ENCODE measurements around the gene ABCB1.
A peak's percentile ranks its signal among the peaks of the same experiment; 100 is the strongest.
"Not testable (repeated sequence)": the region's sequence is repeated elsewhere in the genome, so short reads cannot be mapped to it uniquely, and the experiment has no call there.

The ABCB1 gene

DNA sequence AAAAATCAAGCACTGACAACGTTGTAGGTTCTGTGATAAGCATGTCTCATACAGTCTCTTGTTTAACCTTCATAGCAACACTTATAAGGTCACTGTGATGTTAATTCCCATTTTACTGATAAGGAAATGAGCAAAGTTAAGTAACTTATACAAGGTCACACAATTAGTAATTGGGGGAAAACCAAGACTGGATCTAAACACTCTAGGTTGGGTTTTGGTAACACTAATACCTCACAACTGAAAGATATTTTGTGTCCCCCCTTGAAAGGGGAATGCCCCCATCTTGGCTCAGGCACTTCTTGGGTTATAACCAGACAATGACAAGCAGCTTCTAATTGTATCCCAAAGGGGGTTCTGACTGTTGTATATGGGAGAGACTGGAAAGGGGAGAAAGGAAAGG is 89.2 kb downstream of the ABCB1 start:
- no peak for DNase-seq

DNA sequence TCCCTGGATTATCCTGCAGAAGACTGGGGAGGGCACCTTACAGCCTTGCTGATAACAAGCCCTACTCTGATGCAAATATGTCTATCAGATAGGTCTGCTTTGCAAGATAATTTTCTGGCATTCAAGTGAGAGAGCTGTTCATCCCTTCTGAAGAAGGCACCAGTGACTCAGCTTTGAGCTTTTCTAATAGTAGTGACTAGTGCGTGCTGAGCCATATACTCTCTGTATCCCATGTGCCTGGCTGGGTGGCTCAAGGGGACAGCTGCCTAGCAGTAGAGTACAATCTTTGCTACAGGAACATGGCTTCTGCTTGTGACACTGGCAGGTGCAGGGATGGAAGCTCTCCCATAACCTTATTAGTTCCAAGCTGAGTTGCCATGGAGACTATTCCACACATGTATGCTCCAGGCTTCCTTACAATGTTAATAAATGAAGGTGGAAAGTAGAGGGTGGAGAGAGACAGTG is 90.2 kb downstream of the ABCB1 start:
- no peak for DNase-seq

DNA sequence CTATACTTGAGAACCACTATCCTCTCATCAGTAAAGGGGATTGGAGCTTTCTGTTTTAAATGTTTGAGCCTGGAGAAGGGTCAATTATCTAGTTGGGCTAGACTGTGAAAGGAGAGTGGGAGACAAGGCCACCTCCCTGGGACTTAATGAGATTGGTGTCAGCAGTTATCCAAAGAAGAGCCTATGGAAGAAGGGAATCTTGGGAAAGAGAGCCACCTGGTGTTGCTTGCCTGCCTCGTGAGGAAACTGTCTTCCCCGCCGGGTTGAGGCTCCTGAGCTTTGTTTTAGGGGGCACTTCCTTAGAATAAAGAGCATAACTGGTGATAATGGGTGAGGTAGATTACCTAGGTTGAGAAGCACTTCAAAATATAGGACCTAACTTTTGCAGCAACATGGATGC is 93.2 kb downstream of the ABCB1 start:
- DNase-seq = no peak

GRCh38 chr7:87506246-87507180 is 94.2 kb downstream of the ABCB1 start:
- no peak for DNase-seq

DNA sequence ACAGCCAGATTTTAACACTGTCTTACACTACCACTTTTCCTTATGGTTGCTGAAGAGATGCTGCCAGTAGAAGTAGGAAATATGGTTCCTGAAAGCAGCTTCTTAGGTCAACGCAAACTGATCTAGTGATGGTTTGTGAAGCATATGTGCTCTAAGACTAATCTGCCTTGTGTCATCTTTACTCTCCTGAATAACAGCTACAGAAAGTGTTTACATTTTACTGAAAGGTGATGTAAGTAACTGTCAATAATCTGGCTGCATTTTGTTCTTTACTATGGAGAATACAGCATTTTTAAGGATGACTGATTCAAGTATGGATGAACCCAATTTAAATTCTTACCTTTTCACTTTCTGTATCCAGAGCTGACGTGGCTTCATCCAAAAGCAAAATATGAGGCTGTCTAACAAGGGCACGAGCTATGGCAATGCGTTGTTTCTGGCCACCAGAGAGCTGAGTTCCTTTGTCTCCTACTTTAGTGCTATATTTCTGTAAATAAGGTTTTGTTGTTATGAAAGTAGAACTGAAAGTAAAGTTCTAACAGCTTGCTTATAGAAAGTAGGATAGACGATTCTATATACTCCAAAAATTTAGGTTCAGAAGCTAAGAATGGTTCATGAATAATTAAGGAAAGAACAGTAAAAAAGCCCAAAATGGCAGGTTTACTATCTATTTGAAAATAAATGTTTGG is 95.0 kb downstream of the ABCB1 start:
- DNase-seq = no peak

DNA sequence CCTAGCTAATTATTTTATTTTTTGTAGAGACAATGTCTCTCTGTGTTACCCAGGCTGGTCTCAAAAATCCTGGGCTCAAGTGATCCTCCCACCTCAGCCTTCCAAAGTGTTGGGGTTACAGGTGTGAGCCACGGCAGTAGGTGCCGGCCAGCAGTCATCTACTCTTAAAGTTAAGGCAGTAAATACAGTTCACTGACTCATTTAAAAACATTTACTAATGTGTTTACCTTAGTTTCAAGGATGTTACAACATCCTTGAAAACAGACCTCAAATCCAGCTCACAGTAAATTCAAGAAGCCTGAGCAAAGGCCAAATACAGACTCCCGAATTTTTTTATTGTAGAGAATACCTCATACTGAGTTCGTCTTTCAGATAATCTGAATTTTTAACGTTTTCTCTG is 95.6 kb downstream of the ABCB1 start:
- no peak for DNase-seq

DNA sequence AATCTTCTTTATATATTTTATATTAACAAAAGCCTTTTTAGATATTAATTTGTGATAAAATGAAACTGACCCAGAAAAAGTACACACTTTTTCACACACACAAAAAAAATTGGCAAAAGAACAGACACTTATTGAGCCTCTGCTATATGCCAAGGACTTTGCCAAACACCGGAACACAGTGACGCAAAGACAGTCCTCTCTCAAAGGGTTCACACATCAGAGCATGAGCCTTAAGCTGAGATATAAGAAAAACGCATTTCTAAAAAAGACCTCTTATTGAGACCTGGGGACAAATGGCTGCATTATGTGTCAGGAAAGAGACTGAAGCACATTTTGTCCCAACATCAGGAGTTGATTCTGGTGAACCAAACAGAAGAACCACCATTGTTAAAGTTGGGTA is 101.2 kb downstream of the ABCB1 start:
- no peak for DNase-seq

- no peak for DNase-seq
Measured at GRCh38 chr7:87498893-87499292, 101.8 kb downstream of the ABCB1 start.

GRCh38 chr7:87497482-87497881 is 103.2 kb downstream of the ABCB1 start:
- no peak for DNase-seq

DNA sequence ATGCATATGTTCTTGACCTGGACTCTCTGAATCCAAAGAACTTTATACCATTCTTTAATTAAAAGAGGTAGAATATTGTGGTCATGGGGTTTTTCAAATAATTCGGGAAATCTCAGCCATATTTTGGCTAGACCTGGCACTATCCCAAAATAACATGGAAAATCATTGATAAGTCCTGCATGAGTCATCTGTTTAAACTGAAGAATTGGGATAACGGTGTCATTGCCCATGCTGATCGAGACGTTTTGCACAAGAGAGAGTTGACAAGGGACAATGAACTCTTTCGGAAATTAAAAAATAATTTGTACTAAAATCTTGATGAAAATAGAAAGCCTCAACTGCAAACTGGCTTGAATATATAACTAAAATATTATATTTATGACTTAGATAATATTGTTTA is 105.3 kb downstream of the ABCB1 start:
- DNase-seq = no peak

DNA sequence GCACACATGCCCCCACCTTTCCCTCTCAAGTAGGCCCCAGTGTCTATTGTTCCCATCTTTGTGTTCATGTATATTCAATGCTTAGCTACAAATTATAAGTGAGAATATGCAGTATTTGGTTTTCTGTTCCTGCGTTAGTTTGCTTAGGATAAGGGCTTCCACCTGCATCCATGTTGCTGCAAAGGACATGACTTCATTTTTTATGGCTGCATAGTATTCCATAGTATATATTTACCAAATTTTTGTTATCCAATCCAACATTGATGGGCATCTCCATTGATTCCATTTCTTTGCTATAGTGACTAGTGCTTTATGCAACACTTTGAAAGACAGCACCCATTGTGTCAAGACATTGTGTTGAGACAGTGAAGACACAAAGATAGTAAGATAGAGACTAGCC is 106.2 kb downstream of the ABCB1 start:
- no peak for DNase-seq

DNA sequence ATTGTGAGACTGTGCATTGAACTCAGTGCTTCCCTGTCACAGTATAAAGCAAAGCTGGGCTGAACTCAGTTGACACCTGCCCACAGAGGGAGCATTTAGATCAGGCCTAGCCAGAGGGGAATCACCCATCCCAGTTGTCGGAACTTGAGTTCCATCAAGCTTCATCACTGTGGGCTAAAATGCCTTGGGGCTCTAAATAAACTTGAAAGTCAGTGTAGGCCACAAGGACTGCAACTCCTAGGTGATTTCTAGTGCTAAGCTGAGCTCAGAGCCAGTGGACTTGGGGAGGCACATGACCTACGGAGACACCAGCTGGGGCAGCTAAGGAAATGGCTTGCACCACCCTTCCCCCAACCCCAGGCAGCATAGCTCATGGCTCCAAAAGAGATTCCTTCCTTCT is 117.6 kb downstream of the ABCB1 start:
- no peak for DNase-seq

GRCh38 chr7:87482115-87482514 is 118.6 kb downstream of the ABCB1 start:
- DNase-seq = no peak

- no peak for DNase-seq
Measured at GRCh38 chr7:87480386-87480785, 120.3 kb downstream of the ABCB1 start.

GRCh38 chr7:87479951-87480350 is 120.7 kb downstream of the ABCB1 start:
- no peak for DNase-seq

DNA sequence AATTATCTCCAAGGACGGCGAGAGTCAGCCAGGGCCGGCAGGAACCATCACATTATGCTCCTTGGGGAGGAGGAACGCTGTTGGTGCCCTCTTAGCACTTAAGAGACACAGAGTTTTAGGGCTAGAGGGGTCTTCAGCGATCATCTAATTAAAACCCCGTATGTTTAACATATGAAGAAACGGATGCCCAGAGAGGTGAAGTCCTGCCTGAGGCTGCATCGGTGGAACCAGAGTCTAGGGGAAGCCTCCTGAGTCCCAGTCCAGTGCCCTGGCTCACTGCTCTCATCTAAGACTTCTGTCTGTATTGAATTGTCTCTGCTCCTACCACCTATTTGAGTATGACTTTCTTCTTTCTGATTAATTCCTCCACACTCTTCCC is 124.5 kb downstream of the ABCB1 start:
- no peak for DNase-seq

DNA sequence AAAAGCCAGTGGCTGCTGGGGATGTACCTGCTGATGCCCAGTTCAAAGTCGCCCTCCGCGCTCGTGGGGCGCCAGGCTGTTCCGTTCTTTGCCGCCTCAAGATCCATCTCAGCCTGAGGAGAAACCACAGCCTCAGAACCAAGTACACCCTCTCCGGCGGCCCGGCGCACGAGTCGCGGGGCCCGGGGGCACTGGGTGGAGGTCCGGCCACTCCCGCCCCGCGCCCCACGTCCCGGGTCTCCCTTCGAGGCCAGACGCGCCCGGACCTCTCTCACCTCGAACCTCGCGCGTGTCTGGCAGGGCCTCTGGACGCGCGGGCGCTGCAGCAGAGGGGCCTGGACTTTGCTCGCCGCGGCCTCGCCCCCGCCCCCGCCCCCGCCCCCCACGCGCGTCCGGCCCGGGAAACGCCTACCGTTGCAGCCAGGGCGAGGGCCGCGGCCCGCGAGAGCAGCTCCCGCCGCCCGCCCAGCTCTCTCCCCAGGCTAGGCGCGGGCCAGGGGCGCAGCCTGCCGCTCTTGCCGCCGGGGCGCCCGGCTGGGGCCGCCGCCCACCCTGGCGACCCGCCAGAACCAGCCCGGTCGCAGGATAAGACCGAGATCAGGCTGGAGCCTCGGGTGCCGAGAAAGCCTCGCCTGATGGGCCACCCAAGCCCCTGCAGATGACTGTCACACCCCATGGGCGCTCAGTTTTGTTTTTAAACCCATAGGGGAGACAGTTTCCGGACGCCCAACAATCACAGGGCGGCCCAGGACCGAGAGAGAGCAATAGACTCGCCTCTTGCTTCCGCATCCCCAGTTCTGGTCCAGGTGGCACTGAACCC is 125.1 kb downstream of the ABCB1 start, which contains the start of gene ABCB4:
Gene ABCB4, minus strand, starts transcription at position 322 of the 820 bp plus-strand sequence. Its CDS starts 215 bp downstream, at position 107.
- DNase-seq = no peak

DNA sequence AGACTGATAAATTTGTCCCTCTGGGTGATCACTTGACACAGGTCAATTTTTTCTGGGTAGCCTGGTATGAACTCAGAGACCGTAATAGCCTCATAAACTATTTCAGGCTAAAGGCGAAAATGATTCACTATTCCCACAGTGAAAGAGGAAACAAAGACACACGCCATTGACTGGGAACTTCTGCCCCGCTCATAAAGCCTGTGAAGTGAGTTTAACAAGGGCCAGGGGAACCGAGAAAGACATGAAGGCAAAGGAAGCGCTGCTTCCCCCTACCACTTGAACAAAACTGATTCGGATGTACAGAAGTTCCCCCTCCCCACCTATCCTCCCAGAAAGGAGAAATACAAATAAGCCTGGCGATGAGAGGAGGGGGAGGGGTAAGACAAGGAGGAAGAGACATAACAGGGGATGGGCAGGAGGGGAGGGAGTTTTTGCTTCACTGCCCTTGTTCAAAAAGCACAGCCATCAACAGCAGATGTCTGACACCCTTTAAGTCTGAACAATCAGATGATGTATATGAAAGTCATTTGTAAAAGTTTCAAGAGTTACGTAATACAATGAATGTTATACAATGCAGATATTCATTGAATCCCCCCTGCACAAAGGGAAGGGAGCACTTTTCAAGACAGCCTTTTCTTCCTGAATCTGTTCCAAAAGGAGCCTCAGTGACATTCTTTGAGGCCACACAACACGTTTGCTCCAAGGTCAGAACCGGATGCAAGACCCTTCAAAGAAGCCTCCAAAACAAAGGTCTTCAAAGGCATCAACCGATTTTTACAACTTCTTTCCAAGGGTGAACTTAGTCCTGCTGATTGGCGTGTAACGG is 125.9 kb downstream of the ABCB1 start:
- peak; percentile 58 for DNase-seq

DNA sequence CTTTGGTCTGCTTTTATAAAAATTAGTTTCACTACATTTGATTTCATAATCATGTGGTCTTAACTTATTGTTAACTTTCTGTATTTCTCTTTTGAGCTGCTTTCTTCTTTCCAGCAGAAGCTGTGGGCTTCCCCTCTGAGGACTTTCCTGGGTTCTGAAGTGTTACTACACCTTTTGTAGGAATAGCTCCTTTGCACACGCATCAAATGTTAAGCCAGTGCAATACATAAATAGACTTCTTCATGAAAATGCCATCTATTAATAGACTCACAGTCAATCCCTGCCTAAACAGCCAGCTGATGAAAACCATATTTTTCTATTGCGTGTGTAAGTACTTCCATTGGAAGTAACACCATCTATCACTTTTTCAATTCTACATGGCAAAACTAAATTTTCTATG is 126.7 kb downstream of the ABCB1 start:
- no peak for DNase-seq

- DNase-seq = no peak
Measured at GRCh38 chr7:87473192-87473591, 127.5 kb downstream of the ABCB1 start.

DNA sequence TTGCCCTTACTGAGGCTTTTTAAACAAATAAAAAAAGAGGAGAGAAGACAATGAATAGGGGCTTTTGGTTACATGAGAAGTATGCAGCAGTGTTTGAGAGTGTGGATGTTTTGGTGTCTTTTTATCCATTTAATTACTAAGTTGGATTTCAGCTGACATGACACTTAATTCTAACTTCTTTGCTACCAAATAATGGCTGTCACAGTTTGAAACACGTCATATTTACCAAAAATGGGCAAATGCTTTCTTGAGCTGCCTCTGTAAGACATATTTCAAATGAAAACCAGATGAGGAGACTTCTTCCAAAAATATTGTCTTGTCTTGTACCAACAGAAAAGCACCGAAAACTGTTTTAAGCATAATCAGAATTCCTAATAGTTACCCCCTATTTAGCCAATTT is 129.2 kb downstream of the ABCB1 start:
- DNase-seq = no peak

- DNase-seq = not testable (repeated sequence)
Measured at GRCh38 chr7:87469204-87469603, 131.5 kb downstream of the ABCB1 start.

All from CD4-positive, alpha-beta T cell treated with Interleukin-15 for 1 hour (primary cell).